Retinal pigment epithelial cell (primary cell): Measurements from ENCODE around the gene SPEG.
A peak's percentile ranks its signal among the peaks of the same experiment; 100 is the strongest.

Source experiments
- DNase-seq: peaks from one replicate; pipeline ENCODE4 v3.0.0-alpha.2; 2010; ENCODE audit warnings: low read depth
- H3K4me3 ChIP-seq: 2 replicates; pipeline ENCODE4 v1.5.1; 2011; ENCODE audit warnings: mild to moderate bottlenecking, low read length, control low read depth, moderate library complexity
- CTCF ChIP-seq: conservative IDR thresholded peaks from 2 replicates; pipeline ENCODE4 v1.5.1; 2011; ENCODE audit warnings: low read depth, low read length, control low read depth, inconsistent platforms

SPEG gene

GRCh38 chr2:219507581-219508443 lies 73.2 kb downstream of the SPEG start:
- TF ChIP-seq CTCF: no peak
- DNase-seq: no peak
- H3K4me3 ChIP-seq: no peak overlapping the region

GRCh38 chr2:219508444-219508734 lies 73.7 kb downstream of the SPEG start:
- H3K4me3 ChIP-seq: no peak overlapping the region
- no peak for DNase-seq
- TF ChIP-seq CTCF: no peak

- no peak for DNase-seq
- no peak for TF ChIP-seq CTCF
- H3K4me3 ChIP-seq: no peak overlapping the region
These were observed 74.5 kb downstream of the SPEG start for GRCh38 chr2:219508971-219509779.

- peak; percentile 87 for TF ChIP-seq CTCF
- peak; percentile 36 for DNase-seq
- peak overlapping the region; percentile 37 for H3K4me3 ChIP-seq
These were observed 75.3 kb downstream of the SPEG start for GRCh38 chr2:219509780-219510511.

- H3K4me3 ChIP-seq: no peak overlapping the region
- TF ChIP-seq CTCF: no peak
- no peak for DNase-seq
These were observed 76.0 kb downstream of the SPEG start for GRCh38 chr2:219510512-219511135.

- no peak for DNase-seq
- no peak overlapping the region for H3K4me3 ChIP-seq
- TF ChIP-seq CTCF: no peak
These were observed 77.1 kb downstream of the SPEG start for GRCh38 chr2:219511547-219512325.
